NT2/D1 (cell line): ENCODE data around the gene ADAMTS6.

Source experiments
- YY1 ChIP-seq: IDR thresholded peaks from 2 replicates; pipeline ENCODE4 v1.6.1; 2011; ENCODE audit not compliant: insufficient read length, insufficient read depth
- ZNF274 ChIP-seq: IDR thresholded peaks from 2 replicates; pipeline ENCODE4 v1.6.1; 2011; ENCODE audit warnings: mild to moderate bottlenecking, low read depth, low read length

DNA sequence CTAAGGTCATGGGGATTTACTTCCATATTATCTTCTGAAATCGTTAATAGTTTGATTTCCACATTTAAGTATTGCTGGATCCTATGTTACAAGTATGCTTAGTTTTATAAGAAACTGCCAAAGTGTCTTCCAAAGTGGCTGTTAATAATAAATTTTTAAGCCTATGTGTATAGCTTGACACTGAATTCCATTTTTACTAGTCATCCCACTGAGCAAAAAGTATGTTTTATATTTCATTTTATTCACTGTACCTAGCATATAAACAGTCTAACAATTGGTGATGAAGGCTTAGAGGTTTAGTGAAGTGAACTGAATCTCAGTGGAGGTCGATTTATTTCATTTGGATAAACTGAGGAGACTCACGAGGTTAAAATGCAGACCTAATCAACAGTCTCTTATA lies 174.6 kb downstream of the ADAMTS6 start:
- no peak for TF ChIP-seq YY1
- no peak for TF ChIP-seq ZNF274
